HG02623 (cell line): ENCODE results near the gene SLIT1.
A peak's percentile ranks its signal among the peaks of the same experiment; 100 is the strongest.
"Not testable (repeated sequence)": the region's sequence is repeated elsewhere in the genome, so short reads cannot be mapped to it uniquely, and the experiment has no call there.

Experiments
- ATAC-seq: cut with Tn5 transposase; IDR thresholded peaks from one replicate; pipeline ENCODE4 v1.9.1; 2021; ENCODE audit warnings: moderate library complexity; ENCODE audit not compliant: unreplicated experiment

SLIT1 gene

DNA sequence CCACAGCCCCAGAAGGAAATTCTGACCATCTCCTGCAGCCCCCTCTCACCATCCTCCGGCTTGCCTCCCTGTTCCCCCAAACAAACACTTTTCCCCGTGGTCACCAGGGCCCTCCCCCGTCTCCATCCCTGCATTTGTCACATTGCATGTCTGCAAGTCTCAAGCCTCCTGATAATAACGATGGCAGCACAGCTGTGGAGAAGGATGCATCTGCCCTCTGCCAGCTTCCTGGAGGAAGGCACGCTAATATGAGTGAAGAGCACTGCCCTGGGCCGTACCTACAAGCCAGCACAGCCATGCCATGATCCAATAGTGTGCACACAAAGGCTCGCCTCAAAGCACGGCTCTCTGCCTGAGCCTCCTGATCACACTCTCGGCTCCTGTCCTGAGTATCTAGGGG is 98.5 kb downstream of the SLIT1 start:
- no peak for ATAC-seq

DNA sequence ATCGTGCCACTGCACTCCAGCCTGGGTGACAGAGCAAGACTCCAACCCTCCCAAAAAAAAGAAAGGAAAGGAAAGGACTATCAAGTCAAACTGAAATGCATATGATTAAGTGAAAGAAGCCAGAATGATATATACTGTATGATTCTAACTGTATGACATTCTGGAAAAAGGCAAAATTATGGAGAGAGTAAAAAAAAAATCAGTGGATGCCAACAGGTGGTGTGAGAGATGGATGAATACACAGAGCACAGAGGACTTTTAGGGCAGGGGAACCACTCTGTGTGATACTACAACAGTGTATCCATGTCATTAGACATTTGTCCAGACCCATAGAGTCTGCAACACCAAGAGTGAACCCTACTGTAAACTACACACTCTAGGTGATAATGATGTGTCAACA is 99.2 kb downstream of the SLIT1 start:
- no peak for ATAC-seq

- ATAC-seq, result no peak
Measured at GRCh38 chr10:97083228-97083829, 102.4 kb downstream of the SLIT1 start.

DNA sequence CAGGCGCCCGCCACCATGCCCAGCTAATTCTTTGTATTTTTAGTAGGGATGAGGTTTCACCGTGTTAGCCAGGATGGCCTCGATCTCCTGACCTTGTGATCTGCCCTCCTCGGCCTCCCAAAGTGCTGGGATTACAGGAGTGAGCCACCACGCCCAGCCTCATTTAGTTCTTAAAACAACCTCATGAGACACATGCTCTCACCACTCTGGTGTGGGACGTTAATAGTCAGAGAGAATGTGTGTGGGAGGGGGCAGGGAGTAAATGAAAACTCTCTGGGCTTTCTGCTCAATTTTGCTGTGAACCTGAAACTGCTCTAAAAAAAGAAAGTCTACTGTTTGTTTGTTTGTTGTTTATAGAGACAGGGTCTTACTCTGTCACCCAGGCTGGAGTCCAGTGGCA is 103.2 kb downstream of the SLIT1 start:
- not testable (repeated sequence) for ATAC-seq

- no peak for ATAC-seq
Measured at GRCh38 chr10:97081621-97082235, 104.0 kb downstream of the SLIT1 start.

- no peak for ATAC-seq
Measured at GRCh38 chr10:97080051-97080776, 105.5 kb downstream of the SLIT1 start.

- ATAC-seq, result no peak
Measured at GRCh38 chr10:97079448-97079847, 106.3 kb downstream of the SLIT1 start.

DNA sequence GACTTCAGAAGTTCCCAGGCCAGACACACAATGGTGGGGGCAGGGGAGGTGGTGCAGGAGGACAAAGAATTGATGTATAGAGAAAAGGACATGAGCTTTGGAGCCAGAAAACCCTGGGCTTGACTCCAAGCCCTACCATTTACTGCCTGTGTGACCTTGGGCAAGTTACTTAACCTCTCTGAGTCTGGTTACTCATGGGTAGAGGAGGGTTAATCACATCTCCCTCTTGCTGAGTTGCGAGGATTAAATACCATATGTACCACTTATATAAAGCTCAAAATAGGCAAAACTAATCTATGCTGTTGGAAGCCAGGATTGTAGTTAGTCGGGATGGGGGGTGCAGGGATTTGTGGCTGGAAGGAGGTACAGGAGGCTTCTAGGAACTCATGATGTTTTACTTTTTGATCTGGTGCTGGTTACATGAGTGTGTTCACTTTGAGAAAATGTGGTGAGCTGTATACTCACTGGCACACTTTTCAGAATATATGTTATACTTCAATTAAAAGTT is 106.8 kb downstream of the SLIT1 start:
- no peak for ATAC-seq

DNA sequence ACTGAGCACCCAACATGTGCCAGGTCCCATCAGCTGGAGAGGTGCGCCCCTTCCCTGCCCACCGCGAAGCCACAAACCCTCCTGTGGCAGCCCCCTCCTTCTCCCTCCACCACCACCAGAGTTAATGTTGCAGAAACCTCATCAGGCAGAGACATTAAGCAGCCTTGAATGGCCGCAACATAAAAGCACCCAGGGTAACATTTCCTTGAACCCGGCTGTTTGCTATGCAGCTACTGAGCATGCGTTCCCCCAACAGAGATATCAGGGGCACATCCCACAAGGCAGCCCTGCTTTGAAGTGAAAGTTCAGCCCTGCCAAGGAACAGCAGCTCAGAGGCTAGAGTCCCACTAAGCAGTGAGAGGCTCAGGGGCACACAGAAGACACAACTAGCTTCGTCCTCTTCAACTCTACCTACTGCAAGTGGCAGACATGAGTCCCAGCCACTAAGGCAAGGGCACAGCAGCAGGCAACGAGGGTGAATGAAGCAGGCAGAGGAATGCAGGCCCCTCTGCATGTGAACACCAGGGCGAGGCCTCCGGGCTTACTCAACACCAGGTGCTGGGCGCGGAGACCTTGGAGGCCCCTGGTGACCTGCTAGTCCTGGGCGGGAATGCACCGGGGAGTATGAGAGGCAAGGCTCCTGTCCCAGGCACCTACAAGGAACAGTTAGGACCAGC is 107.4 kb downstream of the SLIT1 start:
- ATAC-seq, result no peak

DNA sequence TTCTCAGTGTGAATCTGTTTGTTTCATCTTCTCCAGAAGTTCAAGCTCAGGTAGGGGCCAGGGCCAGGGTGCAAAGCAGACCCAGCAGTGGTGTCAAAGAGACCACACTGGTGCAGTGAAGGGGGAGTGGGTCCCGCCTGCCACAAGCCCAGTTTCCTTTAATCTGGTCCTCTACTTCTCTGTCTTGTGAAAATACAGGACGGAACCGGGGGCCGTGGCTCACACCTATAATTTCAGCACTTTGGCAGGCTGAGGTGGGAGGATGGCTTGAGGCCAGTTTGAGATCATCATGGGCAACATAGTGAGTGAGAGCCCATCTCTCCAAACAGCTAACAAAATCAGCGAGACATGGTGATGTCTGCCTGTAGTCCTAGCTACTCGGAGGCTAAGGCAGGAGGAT is 109.0 kb downstream of the SLIT1 start:
- no peak for ATAC-seq

DNA sequence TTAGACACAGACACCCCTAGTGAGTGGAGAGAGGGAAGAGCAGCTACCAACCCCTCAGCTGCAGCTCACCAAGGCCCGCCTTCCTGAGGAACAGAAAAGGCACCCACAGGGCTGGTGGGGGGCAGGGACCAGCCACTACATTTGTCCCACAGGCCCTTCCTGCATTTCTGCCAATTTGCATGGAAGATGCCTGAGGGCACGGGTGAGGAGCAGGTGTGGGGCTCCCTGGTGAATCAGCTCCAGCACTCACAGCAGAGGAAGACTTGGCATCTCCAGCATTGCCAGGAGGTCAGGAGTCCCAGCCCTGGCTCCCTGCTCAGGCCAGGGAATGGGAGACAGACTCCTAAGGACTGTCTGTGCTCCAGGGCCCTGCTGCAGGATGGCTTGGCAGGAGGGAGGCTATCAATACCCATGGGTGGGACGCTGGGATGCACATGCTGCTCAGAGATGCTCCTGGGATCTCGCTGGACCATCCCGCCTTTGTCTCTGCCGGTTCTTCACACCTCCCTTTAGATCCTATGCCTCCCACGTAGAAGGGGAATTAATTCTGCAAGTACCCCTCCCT is 109.7 kb downstream of the SLIT1 start:
- no peak for ATAC-seq

DNA sequence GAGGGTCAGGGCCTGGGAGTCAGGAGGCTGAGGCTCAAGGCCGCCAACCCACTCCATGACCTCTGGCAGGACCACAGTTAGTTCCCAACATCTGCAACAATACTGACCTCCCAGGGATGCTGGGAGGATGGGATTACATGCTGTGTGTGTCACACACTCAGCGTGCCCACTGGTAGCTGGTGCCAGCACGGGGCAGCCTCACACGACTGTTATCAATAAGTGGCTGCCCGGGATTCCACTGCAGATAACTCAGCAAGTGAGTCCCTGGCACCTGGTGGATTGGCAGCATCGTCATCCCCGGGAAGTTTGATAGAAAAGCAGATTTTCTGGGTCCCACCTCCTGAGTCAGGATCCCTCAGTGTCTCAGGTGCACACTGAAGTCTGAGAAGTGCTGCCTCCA is 110.3 kb downstream of the SLIT1 start:
- no peak for ATAC-seq

- ATAC-seq, result no peak
Measured at GRCh38 chr10:97074256-97075145, 111.3 kb downstream of the SLIT1 start.

- peak; percentile 48 for ATAC-seq
Measured at GRCh38 chr10:97072851-97073665, 112.7 kb downstream of the SLIT1 start.

DNA sequence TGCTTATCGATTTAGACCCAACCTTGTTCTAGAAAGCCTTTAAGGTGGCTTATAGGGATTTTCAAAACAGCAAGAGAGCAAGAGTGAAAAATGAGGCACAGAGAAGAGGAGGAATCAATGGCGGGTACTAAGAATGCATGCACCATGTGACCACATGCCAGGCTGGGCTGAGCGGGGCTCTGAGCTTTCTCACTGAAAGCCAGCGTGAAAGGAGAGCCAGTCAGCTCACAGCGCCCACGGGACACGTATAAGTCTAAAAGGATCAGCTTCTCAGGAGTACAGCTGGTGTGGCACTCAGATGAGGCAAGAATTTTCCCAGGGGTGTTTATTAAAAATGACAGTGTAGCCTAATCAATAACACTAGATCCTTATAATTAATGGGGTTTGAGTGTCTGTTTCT is 114.3 kb downstream of the SLIT1 start:
- no peak for ATAC-seq

- ATAC-seq, result no peak
Measured at GRCh38 chr10:97069576-97070362, 116.0 kb downstream of the SLIT1 start.

DNA sequence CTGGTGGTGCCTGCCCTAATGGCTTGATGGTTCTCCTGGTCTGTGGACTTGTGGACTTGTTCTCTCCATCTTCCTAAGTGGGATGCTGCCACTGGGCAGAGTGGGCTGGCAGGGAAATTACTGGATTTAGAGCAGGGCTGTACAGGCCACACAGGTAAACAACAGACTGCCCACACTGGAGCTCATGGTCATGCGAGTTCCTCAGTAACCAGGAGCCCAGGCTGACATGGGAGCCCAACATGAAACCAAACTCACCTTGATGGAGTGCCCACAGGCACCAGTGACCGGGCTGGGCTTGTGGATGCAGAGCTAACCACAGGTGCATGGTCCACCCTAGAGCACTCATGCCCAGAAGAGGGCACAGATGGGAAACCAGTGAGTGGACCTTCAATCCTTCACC is 116.7 kb downstream of the SLIT1 start:
- ATAC-seq, result no peak

DNA sequence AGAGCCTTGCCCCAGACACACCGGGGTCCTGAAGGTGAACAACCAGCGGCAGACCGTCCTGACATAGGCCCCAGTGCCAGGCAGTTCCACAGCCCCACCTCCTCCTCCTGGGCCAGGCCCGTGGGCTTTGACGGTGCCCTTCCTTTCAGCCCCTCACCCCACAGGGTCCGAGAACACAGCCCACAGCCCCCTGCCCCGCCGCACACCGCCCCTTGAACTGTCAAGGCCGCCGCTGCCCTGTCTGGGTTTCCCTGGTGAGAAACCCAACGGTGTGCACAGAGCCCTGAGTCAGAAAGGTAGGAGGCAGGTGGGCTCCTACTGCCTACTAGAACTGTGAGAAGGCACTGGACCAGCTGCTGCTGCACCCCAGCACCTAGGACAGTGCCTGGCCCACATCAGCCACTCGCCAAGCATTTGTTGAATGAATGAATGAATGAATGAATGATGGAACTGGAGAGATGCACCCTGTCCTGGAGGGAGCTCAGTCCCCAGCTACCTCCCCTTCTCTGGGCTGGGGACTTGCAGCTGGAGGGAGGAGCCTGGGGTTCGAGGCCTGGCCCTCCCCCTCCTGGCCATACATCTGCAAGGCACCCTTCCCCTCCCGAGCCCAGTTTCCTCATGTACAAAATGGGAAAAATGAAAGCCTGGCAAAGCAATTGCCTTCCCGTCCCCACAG is 117.9 kb downstream of the SLIT1 start:
- no peak for ATAC-seq
